SK-N-SH treated with all-trans-retinoic acid at 6 μM for 48 hours (cell line): ENCODE results near the gene STUM.

ENCODE experiments used
- ATAC-seq: fragments of 200-7000 bp; cut with Tn5 transposase; 3 replicates; pipeline ENCODE4 v1.9.1; 2020; ENCODE audit warnings: mild to moderate bottlenecking, moderate library complexity
- ARNTL ChIP-seq: fragments of 450-650 bp; formaldehyde crosslinking; IDR thresholded peaks from 2 replicates; pipeline ENCODE4 v1.5.0; 2020; ENCODE audit warnings: low read depth, mild to moderate bottlenecking, moderate library complexity, borderline replicate concordance
- BACH2 ChIP-seq: fragments of 250-450 bp; sonication (Bioruptor Pico); IDR thresholded peaks from 2 replicates; pipeline ENCODE4 v1.9.0; 2021; ENCODE audit warnings: mild to moderate bottlenecking, borderline replicate concordance
- CREB5 ChIP-seq: fragments of 250-450 bp; sonication (Bioruptor Pico); IDR thresholded peaks from 2 replicates; pipeline ENCODE4 v1.5.1; 2020; ENCODE audit warnings: low read depth, mild to moderate bottlenecking, moderate library complexity
- CSDC2 ChIP-seq: fragments of 250-450 bp; sonication (Bioruptor Pico); IDR thresholded peaks from 2 replicates; pipeline ENCODE4 v1.5.0; 2020; ENCODE audit warnings: mild to moderate bottlenecking, moderate library complexity
- CSRNP3 ChIP-seq: fragments of 250-450 bp; sonication (Bioruptor Pico); IDR thresholded peaks from 2 replicates; pipeline ENCODE4 v1.5.1; 2021; ENCODE audit warnings: mild to moderate bottlenecking, moderate library complexity
- ESRRG ChIP-seq: fragments of 250-450 bp; sonication (Bioruptor Pico); IDR thresholded peaks from 2 replicates; pipeline ENCODE4 v1.6.1; 2021; ENCODE audit warnings: mild to moderate bottlenecking
- GLIS3 ChIP-seq: fragments of 250-450 bp; sonication (Bioruptor Pico); IDR thresholded peaks from 2 replicates; pipeline ENCODE4 v1.5.0; 2020; ENCODE audit warnings: mild to moderate bottlenecking, moderate library complexity
- ISL1 ChIP-seq: fragments of 250-450 bp; sonication (Bioruptor Pico); IDR thresholded peaks from 2 replicates; pipeline ENCODE4 v2.1.2; 2022; ENCODE audit warnings: mild to moderate bottlenecking, moderate library complexity
- PPARA ChIP-seq: fragments of 250-450 bp; sonication (Bioruptor Pico); IDR thresholded peaks from 2 replicates; pipeline ENCODE4 v1.5.0; 2020; ENCODE audit warnings: mild to moderate bottlenecking, borderline replicate concordance
- RARB ChIP-seq: fragments of 250-450 bp; sonication (Bioruptor Pico); IDR thresholded peaks from 2 replicates; pipeline ENCODE4 v1.8.0; 2021; ENCODE audit warnings: mild to moderate bottlenecking, moderate library complexity
- SNAI2 ChIP-seq: fragments of 250-450 bp; sonication (Bioruptor Pico); IDR thresholded peaks from 2 replicates; pipeline ENCODE4 v1.5.0; 2020; ENCODE audit warnings: mild to moderate bottlenecking, moderate library complexity
- TCF4 ChIP-seq: fragments of 250-450 bp; sonication (Bioruptor Pico); IDR thresholded peaks from 2 replicates; pipeline ENCODE4 v1.8.0; 2021; ENCODE audit warnings: mild to moderate bottlenecking, moderate library complexity, borderline replicate concordance
- TSHZ2 ChIP-seq: fragments of 250-450 bp; sonication (Bioruptor Pico); IDR thresholded peaks from 2 replicates; pipeline ENCODE4 v1.5.0; 2020; ENCODE audit warnings: mild to moderate bottlenecking, moderate library complexity
- ZC3H10 ChIP-seq: fragments of 250-450 bp; sonication (Bioruptor Pico); IDR thresholded peaks from 2 replicates; pipeline ENCODE4 v1.5.1; 2021; ENCODE audit warnings: mild to moderate bottlenecking, moderate library complexity
- ZFP3 ChIP-seq: fragments of 250-450 bp; sonication (Bioruptor Pico); IDR thresholded peaks from 2 replicates; pipeline ENCODE4 v1.5.0; 2020; ENCODE audit warnings: mild to moderate bottlenecking, moderate library complexity
- ZFP30 ChIP-seq: fragments of 450-650 bp; formaldehyde crosslinking; IDR thresholded peaks from 2 replicates; pipeline ENCODE4 v1.5.0; 2022; ENCODE audit warnings: mild to moderate bottlenecking, moderate library complexity
- ZNF70 ChIP-seq: fragments of 450-650 bp; formaldehyde crosslinking; IDR thresholded peaks from 2 replicates; pipeline ENCODE4 v1.5.0; 2020; ENCODE audit warnings: mild to moderate bottlenecking, moderate library complexity
- TF ChIP-seq, protein P1 (sequence below): fragments of 250-450 bp; sonication (Bioruptor Pico); IDR thresholded peaks from 2 replicates; pipeline ENCODE4 v1.8.0; 2021; ENCODE audit warnings: low read depth, mild to moderate bottlenecking, moderate library complexity, borderline replicate concordance
- TF ChIP-seq, protein P2 (sequence below): fragments of 250-450 bp; sonication (Bioruptor Pico); IDR thresholded peaks from 2 replicates; pipeline ENCODE4 v1.8.0; 2020; ENCODE audit warnings: mild to moderate bottlenecking, moderate library complexity, borderline replicate concordance

STUM gene

DNA sequence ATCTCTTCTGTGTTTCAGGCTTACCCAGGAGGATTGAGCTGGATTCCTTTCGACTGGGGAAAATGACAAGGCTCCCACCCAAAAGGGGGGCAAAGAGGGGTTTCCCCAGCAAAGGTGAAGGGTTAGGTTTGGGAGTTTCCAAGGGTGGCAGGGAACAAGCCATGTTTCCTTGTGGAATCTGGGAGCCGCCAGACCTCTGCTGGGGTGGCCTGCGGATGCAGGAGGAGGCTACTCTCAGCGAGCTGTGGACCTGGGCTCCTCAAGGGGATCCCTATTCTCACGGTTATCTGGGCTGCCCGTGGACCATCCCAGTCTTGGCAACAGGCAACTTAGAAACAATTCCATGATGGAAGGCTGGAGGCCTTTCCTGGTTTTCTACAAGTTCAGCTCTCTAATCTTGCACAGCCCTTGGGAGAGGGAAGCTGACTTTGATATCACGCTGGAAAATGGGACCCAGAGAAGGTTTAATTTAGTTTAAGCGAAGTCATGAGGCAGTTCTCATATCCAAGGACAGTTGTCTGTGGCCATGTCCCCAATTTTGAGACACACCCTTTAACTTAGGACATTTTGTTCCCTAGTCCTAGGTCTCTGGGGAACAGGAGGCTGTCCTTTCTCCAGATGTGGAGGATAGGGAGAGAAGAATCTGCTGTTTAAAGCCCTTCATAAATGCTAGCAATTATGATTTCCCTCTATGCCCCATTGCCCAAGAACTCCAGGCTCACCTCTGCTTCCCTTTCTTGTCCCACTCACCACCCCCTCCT lies 24.7 kb upstream of the STUM start:
- no peak for TF ChIP-seq ISL1
- ATAC-seq = no peak

GRCh38 chr1:226524547-226524946 lies 24.0 kb upstream of the STUM start:
- TF ChIP-seq BACH2 (CRISPR knock-in tag) = no peak
- no peak for TF ChIP-seq ARNTL (CRISPR knock-in tag)
- TF ChIP-seq ZFP30 (CRISPR knock-in tag) = no peak
- TF ChIP-seq PPARA = no peak
- no peak for TF ChIP-seq SNAI2 (CRISPR knock-in tag)
- TF ChIP-seq GLIS3 (CRISPR knock-in tag) = no peak
- no peak for TF ChIP-seq ISL1
- TF ChIP-seq CSRNP3 (CRISPR knock-in tag) = no peak
- no peak for TF ChIP-seq ZC3H10 (CRISPR knock-in tag)
- TF ChIP-seq TSHZ2 = no peak
- no peak for TF ChIP-seq ZFP3 (CRISPR knock-in tag)
- TF ChIP-seq CSDC2 (CRISPR knock-in tag) = no peak
- TF ChIP-seq RARB (CRISPR knock-in tag) = no peak
- TF ChIP-seq ESRRG (CRISPR knock-in tag) = no peak
- TF ChIP-seq, protein P1, sequence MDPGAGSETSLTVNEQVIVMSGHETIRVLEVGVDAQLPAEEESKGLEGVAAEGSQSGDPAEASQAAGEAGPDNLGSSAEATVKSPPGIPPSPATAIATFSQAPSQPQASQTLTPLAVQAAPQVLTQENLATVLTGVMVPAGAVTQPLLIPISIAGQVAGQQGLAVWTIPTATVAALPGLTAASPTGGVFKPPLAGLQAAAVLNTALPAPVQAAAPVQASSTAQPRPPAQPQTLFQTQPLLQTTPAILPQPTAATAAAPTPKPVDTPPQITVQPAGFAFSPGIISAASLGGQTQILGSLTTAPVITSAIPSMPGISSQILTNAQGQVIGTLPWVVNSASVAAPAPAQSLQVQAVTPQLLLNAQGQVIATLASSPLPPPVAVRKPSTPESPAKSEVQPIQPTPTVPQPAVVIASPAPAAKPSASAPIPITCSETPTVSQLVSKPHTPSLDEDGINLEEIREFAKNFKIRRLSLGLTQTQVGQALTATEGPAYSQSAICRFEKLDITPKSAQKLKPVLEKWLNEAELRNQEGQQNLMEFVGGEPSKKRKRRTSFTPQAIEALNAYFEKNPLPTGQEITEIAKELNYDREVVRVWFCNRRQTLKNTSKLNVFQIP (CRISPR knock-in tag) = no peak
- TF ChIP-seq, protein P2, sequence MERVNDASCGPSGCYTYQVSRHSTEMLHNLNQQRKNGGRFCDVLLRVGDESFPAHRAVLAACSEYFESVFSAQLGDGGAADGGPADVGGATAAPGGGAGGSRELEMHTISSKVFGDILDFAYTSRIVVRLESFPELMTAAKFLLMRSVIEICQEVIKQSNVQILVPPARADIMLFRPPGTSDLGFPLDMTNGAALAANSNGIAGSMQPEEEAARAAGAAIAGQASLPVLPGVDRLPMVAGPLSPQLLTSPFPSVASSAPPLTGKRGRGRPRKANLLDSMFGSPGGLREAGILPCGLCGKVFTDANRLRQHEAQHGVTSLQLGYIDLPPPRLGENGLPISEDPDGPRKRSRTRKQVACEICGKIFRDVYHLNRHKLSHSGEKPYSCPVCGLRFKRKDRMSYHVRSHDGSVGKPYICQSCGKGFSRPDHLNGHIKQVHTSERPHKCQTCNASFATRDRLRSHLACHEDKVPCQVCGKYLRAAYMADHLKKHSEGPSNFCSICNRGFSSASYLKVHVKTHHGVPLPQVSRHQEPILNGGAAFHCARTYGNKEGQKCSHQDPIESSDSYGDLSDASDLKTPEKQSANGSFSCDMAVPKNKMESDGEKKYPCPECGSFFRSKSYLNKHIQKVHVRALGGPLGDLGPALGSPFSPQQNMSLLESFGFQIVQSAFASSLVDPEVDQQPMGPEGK (CRISPR knock-in tag) = no peak
- no peak for TF ChIP-seq CREB5 (CRISPR knock-in tag)
- no peak for TF ChIP-seq TCF4
- ATAC-seq = no peak

DNA sequence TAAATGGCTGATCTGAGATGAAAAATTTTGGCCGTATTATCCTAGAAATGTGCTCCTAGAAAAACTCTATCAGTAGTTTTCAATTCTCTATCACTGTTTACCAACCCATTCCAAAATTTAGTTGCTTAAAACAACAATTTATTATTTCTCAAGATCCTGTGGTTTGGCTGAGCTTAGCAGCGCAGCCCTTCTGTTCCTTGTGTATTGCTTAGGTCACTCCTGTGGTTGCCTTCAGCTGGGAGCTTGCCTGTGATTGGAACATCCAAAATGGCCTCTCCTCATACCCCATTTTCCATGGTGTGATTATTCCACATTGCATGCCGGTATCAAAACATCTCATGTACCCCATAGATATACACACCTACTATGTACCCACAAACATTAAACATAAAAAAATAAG lies 22.8 kb upstream of the STUM start:
- no peak for ATAC-seq
- TF ChIP-seq ESRRG (CRISPR knock-in tag) (no peak), SNAI2 (CRISPR knock-in tag) (no peak), BACH2 (CRISPR knock-in tag) (no peak), ZNF70 (CRISPR knock-in tag) (no peak), CREB5 (CRISPR knock-in tag) (no peak), ZC3H10 (CRISPR knock-in tag) (no peak), GLIS3 (CRISPR knock-in tag) (no peak), RARB (CRISPR knock-in tag) (no peak), TSHZ2 (no peak), PPARA (no peak), ARNTL (CRISPR knock-in tag) (no peak), CSDC2 (CRISPR knock-in tag) (no peak)
- TF ChIP-seq, protein P1 (CRISPR knock-in tag) = no peak
